Stomach smooth muscle (tissue), 2 donors: ENCODE data around the gene SFXN5.

Experiments
- H3K27ac ChIP-seq: one replicate; pipeline ENCODE4 v1.7.0; 2013; ENCODE audit warnings: mild to moderate bottlenecking, low read length, inconsistent platforms
- H3K27me3 ChIP-seq, 2 donors: one replicate each; pipeline ENCODE4 v1.7.0; 2013; ENCODE audit warnings: low read length in 2 of 2; ENCODE audit not compliant: insufficient read depth in 2 of 2, control insufficient read depth in 1 of 2
- H3K36me3 ChIP-seq, 2 donors: one replicate each; pipeline ENCODE4 v1.7.0; 2013; ENCODE audit warnings: low read length in 2 of 2; ENCODE audit not compliant: control insufficient read depth in 2 of 2, insufficient read depth in 2 of 2
- H3K4me1 ChIP-seq: one replicate; pipeline ENCODE4 v1.7.0; 2013; ENCODE audit warnings: low read length; ENCODE audit not compliant: control insufficient read depth, insufficient read depth
- H3K4me3 ChIP-seq, 2 donors: one replicate each; pipeline ENCODE4 v1.7.0; 2013; ENCODE audit warnings: low read length in 2 of 2
- H3K9ac ChIP-seq, 2 donors: one replicate each; pipeline ENCODE4 v1.7.0; 2013; ENCODE audit warnings: low read length in 2 of 2, mild to moderate bottlenecking in 1 of 2
- H3K9me3 ChIP-seq, 2 donors: one replicate each; pipeline ENCODE4 v1.7.0; 2013; ENCODE audit warnings: low read length in 2 of 2; ENCODE audit not compliant: control insufficient read depth in 2 of 2
- donor health status: healthy.
- donor health status: Pancreatic carcinoma.

SFXN5 gene

GRCh38 chr2:72980535-72981217 is 90.8 kb downstream of the SFXN5 start:
- Histone ChIP-seq H3K4me3 (no peak overlapping the region), H3K4me1 (no peaks in the 10 kb centered on the region), H3K27ac (no peak overlapping the region), H3K9me3 (no peaks in the 10 kb centered on the region), H3K9ac (no peak overlapping the region), H3K36me3 (peaks cover 0 to 2% of the 10 kb centered on the region in 2 donors), H3K27me3 (no peaks in the 10 kb centered on the region)

GRCh38 chr2:72979896-72980295 is 91.6 kb downstream of the SFXN5 start:
- no peak overlapping the region for H3K9ac ChIP-seq
- no peaks in the 10 kb centered on the region for H3K27me3 ChIP-seq
- peaks cover 0 to 2% of the 10 kb centered on the region in 2 donors for H3K36me3 ChIP-seq
- no peak overlapping the region for H3K4me3 ChIP-seq
- no peak overlapping the region for H3K27ac ChIP-seq
- no peaks in the 10 kb centered on the region for H3K9me3 ChIP-seq
- H3K4me1 ChIP-seq: no peaks in the 10 kb centered on the region

- Histone ChIP-seq H3K27me3 (no peaks in the 10 kb centered on the region), H3K9ac (no peak overlapping the region), H3K36me3 (no peaks in the 10 kb centered on the region), H3K27ac (no peak overlapping the region), H3K4me1 (no peaks in the 10 kb centered on the region), H3K9me3 (no peaks in the 10 kb centered on the region), H3K4me3 (no peak overlapping the region)
Observed at GRCh38 chr2:72975017-72975416, 96.5 kb downstream of the SFXN5 start.

GRCh38 chr2:72974436-72974754 is 97.1 kb downstream of the SFXN5 start:
- Histone ChIP-seq H3K4me1 (no peaks in the 10 kb centered on the region), H3K9me3 (no peaks in the 10 kb centered on the region), H3K36me3 (no peaks in the 10 kb centered on the region), H3K9ac (no peak overlapping the region), H3K27me3 (no peaks in the 10 kb centered on the region), H3K4me3 (no peak overlapping the region), H3K27ac (no peak overlapping the region)

- Histone ChIP-seq H3K27ac (no peak overlapping the region), H3K36me3 (no peaks in the 10 kb centered on the region), H3K9ac (no peak overlapping the region), H3K27me3 (no peaks in the 10 kb centered on the region), H3K4me1 (no peaks in the 10 kb centered on the region), H3K4me3 (no peak overlapping the region), H3K9me3 (no peaks in the 10 kb centered on the region)
Observed at GRCh38 chr2:72973566-72974435, 97.7 kb downstream of the SFXN5 start.

GRCh38 chr2:72973137-72973535 is 98.4 kb downstream of the SFXN5 start:
- Histone ChIP-seq H3K36me3 (no peaks in the 10 kb centered on the region), H3K9ac (no peak overlapping the region), H3K4me1 (no peaks in the 10 kb centered on the region), H3K9me3 (no peaks in the 10 kb centered on the region), H3K27me3 (no peaks in the 10 kb centered on the region), H3K27ac (no peak overlapping the region), H3K4me3 (no peak overlapping the region)

- Histone ChIP-seq H3K27me3 (no peaks in the 10 kb centered on the region), H3K4me3 (no peak overlapping the region), H3K27ac (no peak overlapping the region), H3K4me1 (no peaks in the 10 kb centered on the region), H3K9me3 (no peaks in the 10 kb centered on the region), H3K9ac (no peak overlapping the region), H3K36me3 (no peaks in the 10 kb centered on the region)
Observed at GRCh38 chr2:72972352-72973136, 99.0 kb downstream of the SFXN5 start.

- H3K27ac ChIP-seq: no peak overlapping the region
- H3K4me1 ChIP-seq: no peaks in the 10 kb centered on the region
- peaks cover 0 to under 1% of the 10 kb centered on the region in 2 donors for H3K36me3 ChIP-seq
- no peak overlapping the region for H3K4me3 ChIP-seq
- no peaks in the 10 kb centered on the region for H3K9me3 ChIP-seq
- H3K9ac ChIP-seq: no peak overlapping the region
- H3K27me3 ChIP-seq: no peaks in the 10 kb centered on the region
Observed at GRCh38 chr2:72971036-72971435, 100.5 kb downstream of the SFXN5 start.

GRCh38 chr2:72969706-72970105 is 101.8 kb downstream of the SFXN5 start:
- H3K27ac ChIP-seq: no peak overlapping the region
- no peak overlapping the region for H3K9ac ChIP-seq
- H3K36me3 ChIP-seq: peaks cover 0 to 4% of the 10 kb centered on the region in 2 donors
- no peaks in the 10 kb centered on the region for H3K9me3 ChIP-seq
- H3K4me1 ChIP-seq: no peaks in the 10 kb centered on the region
- H3K27me3 ChIP-seq: no peaks in the 10 kb centered on the region
- no peak overlapping the region for H3K4me3 ChIP-seq

- H3K9ac ChIP-seq: no peak overlapping the region
- H3K36me3 ChIP-seq: peaks cover 0 to 4% of the 10 kb centered on the region in 2 donors
- H3K4me3 ChIP-seq: no peak overlapping the region
- no peak overlapping the region for H3K27ac ChIP-seq
- no peaks in the 10 kb centered on the region for H3K9me3 ChIP-seq
- H3K4me1 ChIP-seq: no peaks in the 10 kb centered on the region
- no peaks in the 10 kb centered on the region for H3K27me3 ChIP-seq
Observed at GRCh38 chr2:72968286-72968685, 103.2 kb downstream of the SFXN5 start.
